Kidney tubule cell (primary cell): ENCODE results near the gene ITGB4.
"Not testable (repeated sequence)": the region's sequence is repeated elsewhere in the genome, so short reads cannot be mapped to it uniquely, and the experiment has no call there.

Experiments used
- DNase-seq: peaks from one replicate; pipeline ENCODE4 v3.0.0-alpha.2; 2018; ENCODE audit warnings: low spot score

Gene ITGB4

GRCh38 chr17:75753514-75754377 lies 32.5 kb downstream of the ITGB4 start:
- peak; percentile 60 for DNase-seq

- no peak for DNase-seq
Measured at GRCh38 chr17:75754378-75755204, 33.3 kb downstream of the ITGB4 start.

GRCh38 chr17:75755205-75755901 lies 34.1 kb downstream of the ITGB4 start:
- DNase-seq, result no peak

DNA sequence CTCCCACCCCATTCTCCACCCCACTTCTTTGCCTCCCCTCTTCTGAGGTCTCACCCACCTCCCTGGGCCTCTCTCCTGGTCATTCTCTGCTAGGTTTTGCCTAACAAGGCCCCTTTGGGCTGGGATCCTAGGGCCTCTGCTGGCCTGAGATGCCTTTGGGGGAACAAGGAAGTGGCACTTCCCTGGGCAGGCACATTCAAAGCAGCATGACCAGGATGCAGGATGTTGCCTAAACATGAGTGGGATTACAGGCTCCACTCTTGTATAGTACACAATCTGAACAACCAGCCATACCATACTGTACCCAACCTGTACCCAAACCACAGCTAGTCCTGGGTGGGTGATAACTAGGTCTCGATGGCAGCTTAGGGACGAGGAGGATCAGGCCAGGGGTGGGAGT lies 34.7 kb downstream of the ITGB4 start:
- no peak for DNase-seq

GRCh38 chr17:75756451-75757085 lies 35.3 kb downstream of the ITGB4 start:
- DNase-seq, result no peak

DNA sequence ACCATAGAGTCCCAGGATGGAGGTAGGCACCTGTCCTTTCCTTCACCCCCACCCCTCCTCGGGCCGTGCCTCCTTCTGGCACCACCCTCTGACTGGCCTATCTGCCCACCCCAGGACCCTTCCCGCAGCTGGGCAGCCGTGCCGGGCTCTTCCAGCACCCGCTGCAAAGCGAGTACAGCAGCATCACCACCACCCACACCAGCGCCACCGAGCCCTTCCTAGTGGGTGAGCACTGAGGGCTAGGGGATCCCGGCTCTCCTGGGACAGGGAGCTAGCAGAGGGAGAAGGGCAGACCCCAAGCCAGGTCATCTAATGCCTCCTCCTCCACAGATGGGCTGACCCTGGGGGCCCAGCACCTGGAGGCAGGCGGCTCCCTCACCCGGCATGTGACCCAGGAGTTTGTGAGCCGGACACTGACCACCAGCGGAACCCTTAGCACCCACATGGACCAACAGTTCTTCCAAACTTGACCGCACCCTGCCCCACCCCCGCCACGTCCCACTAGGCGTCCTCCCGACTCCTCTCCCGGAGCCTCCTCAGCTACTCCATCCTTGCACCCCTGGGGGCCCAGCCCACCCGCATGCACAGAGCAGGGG lies 35.9 kb downstream of the ITGB4 start:
- no peak for DNase-seq

DNA sequence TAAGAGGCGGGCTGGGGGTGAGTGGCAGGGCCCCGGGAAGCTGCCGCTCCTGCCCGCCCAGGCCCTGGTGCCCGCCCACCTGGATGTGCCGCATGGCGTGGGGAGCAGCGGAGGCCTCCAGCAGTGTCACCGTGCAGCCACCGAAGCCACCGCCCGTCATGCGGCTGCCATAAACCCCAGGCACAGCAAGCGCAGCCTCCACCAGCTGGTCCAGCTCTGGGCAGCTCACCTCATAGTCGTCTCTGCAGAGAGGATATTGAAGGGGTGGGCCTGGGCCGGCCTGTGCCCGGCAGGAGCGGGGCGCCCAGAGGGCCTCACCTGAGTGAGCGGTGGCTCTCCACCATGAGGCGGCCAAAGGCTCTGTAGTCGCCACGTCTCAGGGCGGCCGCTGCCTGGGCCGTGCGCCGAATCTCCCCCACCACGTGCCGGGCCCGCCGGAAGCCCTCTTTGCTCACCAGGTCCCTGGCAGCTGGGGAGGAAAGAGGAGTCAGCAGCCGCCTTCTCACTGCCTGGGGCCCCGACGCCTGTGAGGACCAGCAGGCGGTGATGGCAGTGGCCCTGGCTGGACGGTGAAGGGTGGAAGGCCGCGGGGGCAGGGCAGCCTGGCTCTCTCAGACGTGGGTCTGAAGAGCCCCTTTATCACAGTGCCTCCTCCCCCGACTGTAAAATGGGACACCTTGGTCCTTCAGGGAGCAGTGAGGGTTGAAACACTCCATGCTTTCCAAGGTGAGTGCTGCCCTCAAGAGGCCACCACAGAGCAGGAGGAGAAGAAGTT lies 37.1 kb downstream of the ITGB4 start:
- no peak for DNase-seq

- DNase-seq, result no peak
Measured at GRCh38 chr17:75759457-75759856, 38.2 kb downstream of the ITGB4 start.

GRCh38 chr17:75759978-75760640 lies 38.9 kb downstream of the ITGB4 start:
- not testable (repeated sequence) for DNase-seq

DNA sequence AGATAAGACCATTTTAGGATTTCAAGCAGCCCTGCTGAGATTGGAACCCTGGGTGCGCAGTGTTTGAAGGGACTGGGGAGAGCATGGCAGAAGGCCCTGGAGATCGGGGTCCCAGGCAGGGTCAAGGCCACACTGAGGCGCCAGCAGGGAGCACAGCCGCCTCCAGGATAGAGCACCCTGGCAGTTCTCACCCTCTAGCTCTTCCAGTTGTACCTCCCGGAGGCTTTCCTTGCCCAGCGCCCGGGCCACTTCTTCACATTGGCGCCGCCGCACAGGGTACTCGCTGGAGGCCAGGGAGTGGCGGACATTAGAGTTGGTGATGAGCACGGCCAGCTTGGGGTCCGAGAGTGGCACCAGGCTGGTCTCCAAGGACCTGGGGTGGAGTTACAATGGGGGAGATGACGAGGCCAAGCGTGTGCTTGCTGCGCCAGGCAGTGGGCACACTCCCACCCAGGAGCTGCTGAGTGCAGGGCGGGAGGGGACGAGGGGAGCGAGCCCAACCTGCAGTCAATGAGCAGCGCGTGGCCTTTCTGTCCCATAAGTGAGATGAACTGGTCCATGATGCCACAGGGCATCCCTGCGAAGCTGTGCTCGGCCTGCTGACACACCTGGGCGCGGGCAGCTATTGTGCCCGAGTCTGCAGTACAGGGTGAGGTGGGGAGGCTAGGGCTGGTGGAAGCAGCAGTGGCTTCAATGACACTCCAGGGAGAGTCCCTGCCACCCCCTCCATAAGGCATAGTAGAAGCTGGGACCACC lies 41.4 kb downstream of the ITGB4 start:
- no peak for DNase-seq

DNA sequence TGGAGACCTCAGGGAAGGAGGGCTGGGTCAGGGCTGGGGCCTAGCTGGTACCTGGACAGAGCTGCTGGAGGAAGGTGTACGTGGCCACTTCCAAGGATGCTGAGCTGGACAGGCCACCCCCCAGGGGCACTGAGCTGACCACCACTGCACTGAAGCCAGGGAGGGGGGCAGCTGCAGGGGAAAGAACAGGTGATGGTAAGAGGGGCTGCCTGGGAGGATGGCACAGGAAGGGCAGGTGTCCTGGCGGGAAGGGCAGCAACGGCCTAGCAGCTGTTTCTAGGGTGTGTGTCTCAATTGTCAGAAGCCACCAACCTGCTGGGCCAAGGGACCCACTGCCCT lies 42.0 kb downstream of the ITGB4 start:
- DNase-seq, result no peak

- DNase-seq, result no peak
Measured at GRCh38 chr17:75763613-75764416, 42.6 kb downstream of the ITGB4 start.

GRCh38 chr17:75764417-75764710 lies 43.1 kb downstream of the ITGB4 start:
- DNase-seq, result no peak

- peak; percentile 66 for DNase-seq
Measured at GRCh38 chr17:75764711-75765421, 43.6 kb downstream of the ITGB4 start, which contains the start of gene GALK1. GALK1 (minus strand) TSS chr17:75765192; CDS start chr17:75765136, 56 bp downstream.

DNA sequence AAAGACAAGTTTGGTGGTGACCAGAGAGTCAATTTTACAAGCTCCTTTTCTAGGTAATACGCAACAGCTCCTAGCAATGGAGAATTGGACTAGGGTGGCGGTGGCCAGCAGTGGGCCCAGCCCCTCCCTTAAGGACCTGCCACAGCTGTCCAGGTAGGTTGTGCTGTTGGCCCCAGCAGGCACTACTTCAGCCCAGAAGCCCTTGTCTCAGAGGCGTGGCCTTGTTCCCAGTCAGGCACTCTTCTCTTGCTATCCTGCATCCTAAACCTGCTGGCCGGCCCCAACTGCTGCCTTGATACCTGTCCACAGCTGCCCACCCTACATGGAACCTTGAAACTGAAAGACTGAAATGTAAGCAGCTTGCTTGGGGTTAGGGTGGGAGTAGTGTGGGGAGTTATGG lies 44.7 kb downstream of the ITGB4 start:
- DNase-seq, result no peak

GRCh38 chr17:75767881-75768280 lies 46.6 kb downstream of the ITGB4 start:
- DNase-seq, result no peak

DNA sequence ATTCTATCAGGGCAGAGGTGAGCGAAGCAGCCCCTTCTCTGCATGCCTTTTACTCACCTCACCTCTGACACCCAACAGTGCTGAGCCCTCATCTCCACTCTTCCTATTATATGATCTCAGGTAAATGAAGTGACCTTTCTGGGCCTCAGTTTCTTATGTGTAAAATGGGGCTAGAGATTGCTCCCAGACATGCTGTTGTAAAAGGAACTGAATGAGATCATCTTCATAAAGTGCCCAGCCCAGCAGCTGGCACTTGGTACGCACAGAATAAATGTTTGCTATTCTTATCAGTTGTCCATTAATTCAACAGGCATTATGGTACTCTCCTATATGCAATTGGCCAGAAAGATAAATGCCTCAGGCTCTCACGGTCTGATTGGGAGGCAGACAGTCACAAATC lies 48.3 kb downstream of the ITGB4 start:
- DNase-seq, result no peak
